ENCODE measurements around the gene WIPF2.
A peak's percentile ranks its signal among the peaks of the same experiment; 100 is the strongest.
"Not testable (repeated sequence)": the region's sequence is repeated elsewhere in the genome, so short reads cannot be mapped to it uniquely, and the experiment has no call there.

The WIPF2 gene

DNA sequence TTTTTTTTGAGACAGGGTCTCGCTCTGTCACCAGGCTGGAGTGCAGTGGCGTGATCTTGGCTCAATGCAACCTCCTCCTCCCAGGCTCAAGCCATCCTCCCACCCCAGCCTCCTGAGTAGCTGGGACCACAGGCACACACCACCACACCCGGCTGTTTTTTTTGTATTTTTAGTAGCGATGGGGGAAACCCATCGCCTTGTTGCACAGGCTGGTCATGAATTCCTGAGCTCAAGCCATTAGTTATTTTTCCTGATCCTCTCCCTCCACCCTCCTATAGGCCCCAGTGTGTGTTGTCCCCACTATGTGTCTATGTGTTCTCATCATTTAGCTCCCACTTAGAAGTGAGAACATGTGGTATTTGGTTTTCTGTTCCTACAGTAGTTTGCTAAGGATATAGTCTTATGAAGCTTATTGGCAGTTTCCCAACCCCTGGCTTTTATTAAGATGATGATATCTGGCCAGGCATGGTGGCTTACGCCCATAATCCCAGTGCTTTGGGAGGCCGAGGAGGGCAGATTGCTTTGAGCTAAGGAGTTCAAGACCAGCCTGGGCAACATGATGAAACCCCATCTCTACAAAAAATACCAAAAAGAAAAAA, 80.2 kb downstream of the WIPF2 start:
- not testable (repeated sequence) for DNase-seq

- DNase-seq: no peak
These were observed 82.2 kb downstream of the WIPF2 start for GRCh38 chr17:40301315-40301714.

- peak; percentile 76 for DNase-seq
These were observed 84.0 kb downstream of the WIPF2 start for GRCh38 chr17:40303009-40303657.

- DNase-seq: no peak
These were observed 84.8 kb downstream of the WIPF2 start for GRCh38 chr17:40303708-40304551.

DNA sequence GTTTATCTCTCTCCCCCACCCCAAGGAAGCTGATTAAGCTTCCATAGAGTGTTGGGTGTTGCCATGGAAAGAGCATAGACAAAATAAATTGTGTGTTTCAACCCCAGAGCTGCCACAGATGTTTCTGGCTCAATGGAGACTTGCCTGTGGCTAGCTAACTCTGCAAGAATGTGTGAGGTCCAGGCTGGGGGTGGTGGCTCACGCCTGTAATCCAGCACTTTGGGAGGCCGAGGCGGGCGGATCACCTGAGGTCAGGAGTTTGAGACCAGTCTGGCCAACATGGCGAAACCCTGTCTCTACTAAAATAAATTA, 85.4 kb downstream of the WIPF2 start:
- not testable (repeated sequence) for DNase-seq

DNA sequence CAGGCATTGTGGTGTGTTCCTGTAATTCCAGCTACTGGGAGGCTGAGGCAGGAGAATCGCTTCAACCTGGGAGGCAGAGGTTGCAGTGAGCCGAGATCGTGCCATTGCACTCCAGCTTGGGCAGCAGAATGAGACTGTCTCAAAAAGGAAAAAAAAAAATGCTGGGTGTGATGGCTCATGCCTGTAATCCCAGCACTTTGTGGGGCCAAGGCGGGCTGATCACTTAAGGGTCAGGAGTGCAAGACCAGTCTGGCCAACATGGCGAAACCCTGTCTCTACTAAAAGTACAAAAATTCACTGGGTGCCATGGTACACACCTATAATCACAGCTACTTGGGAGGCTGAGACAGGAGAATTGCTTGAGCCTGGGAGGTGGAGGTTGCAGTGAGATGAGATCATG, 85.8 kb downstream of the WIPF2 start:
- DNase-seq: not testable (repeated sequence)

GRCh38 chr17:40306395-40306794, 87.3 kb downstream of the WIPF2 start:
- no peak for DNase-seq

GRCh38 chr17:40307001-40307730, 88.1 kb downstream of the WIPF2 start:
- DNase-seq: no peak

- DNase-seq: no peak
These were observed 88.7 kb downstream of the WIPF2 start for GRCh38 chr17:40307740-40308239.

GRCh38 chr17:40309031-40309948, 90.2 kb downstream of the WIPF2 start, which contains the start of gene RARA:
Gene RARA, plus strand, starts transcription at chr17:40309180. Its CDS starts 22,039 bp downstream, at chr17:40331219.
- DNase-seq: peak; percentile 25

DNA sequence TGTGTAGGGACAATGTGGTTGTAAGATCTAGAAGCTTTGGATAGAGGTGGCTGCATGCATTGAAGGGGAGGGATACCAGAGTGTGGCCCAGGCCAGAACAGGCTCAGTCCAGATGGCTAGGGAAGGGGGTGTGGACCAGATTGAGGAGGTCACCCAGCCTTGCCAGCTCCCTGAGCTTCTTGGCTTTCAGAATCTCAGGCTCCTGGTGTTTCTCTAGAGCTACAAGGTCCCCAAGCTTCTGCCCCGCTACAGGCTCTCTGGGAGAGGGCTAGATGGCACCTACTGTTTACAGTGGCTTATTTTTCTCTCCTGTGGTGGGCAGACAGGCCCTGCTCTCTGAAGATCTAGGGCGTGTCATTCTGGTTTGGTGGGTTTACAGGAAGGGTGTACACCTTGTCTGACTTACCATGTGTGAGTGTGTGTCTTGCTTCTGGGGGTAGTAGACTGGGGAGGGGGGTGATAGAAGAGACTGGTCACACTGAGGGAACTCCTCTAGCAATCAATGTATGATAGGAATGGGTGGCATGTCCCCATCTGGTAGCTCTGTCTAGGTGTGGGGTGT, 90.9 kb downstream of the WIPF2 start:
- peak; percentile 55 for DNase-seq

DNA sequence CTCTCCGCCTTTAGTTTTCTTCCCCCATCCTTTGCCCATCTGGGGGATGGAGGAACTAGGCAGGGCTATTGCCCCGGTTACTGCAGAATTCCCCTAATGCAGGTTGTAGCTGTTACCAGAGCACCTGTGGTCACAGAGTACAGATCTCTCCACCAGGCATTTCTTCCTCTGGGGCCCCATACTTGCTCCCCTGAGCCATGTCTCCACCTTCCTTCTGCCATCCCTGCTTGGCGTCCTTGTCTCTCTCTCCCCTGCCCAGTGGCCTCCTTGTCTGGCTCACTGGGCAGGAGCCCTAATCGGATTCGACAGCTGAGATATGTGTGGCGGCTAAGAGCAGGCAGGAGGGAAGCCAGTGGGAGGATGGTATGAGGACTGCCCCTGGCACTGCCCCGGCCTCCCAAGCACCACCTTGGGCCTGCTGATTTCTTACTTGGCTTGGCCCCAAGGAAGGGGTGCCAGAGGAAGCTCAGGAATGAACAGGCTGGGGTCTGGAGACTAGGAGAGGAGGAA, 91.8 kb downstream of the WIPF2 start:
- DNase-seq: no peak

DNA sequence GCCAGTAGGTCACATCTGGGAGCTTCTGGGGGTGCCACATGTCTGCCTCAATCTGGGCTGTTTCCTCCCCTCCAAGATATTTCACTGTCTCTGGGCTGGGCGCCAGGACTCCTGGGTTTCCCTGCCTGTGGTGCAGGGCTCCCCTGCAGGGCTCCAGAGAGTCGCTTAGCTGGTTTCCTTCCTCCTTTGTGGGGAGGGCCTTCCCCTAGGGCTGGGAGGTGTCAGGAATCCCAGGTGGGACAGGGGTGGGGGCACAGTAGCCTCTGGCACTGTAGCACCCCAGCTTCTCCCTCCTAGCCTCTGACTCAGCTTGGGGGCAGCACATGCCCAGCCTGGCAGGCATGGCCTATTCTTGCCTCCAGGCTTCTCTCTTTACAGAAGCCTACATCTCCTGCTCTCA, 92.5 kb downstream of the WIPF2 start:
- DNase-seq: no peak

- no peak for DNase-seq
These were observed 93.1 kb downstream of the WIPF2 start for GRCh38 chr17:40312131-40312731.

GRCh38 chr17:40312893-40313667, 94.0 kb downstream of the WIPF2 start:
- no peak for DNase-seq

- no peak for DNase-seq
These were observed 94.8 kb downstream of the WIPF2 start for GRCh38 chr17:40313668-40314583.

- peak; percentile 96 for DNase-seq
These were observed 95.5 kb downstream of the WIPF2 start for GRCh38 chr17:40314584-40314956.

- DNase-seq: no peak
These were observed 96.1 kb downstream of the WIPF2 start for GRCh38 chr17:40315206-40315605.

Data from CD4-positive, alpha-beta T cell treated with Interleukin-4 for 4 hours (primary cell).